Brain microvascular endothelial cell (primary cell): ENCODE measurements around the gene CTTN.

ENCODE experiments used
- DNase-seq: peaks from one replicate; pipeline ENCODE4 v3.0.0-alpha.2; 2020
- H3K27ac ChIP-seq: fragments of 250-450 bp; sonication (Bioruptor Pico); 2 replicates; pipeline ENCODE4 v1.5.1; 2020; ENCODE audit warnings: mild to moderate bottlenecking, moderate library complexity
- H3K27me3 ChIP-seq: fragments of 250-450 bp; sonication (Bioruptor Pico); replicated peaks from 2 replicates; pipeline ENCODE4 v1.5.1; 2020; ENCODE audit warnings: mild to moderate bottlenecking
- H3K36me3 ChIP-seq: fragments of 250-450 bp; sonication (Bioruptor Pico); replicated peaks from 2 replicates; pipeline ENCODE4 v1.5.1; 2020; ENCODE audit warnings: mild to moderate bottlenecking
- H3K4me3 ChIP-seq: 2 replicates; pipeline ENCODE4 v1.5.1; 2011; ENCODE audit warnings: low read depth, mild to moderate bottlenecking, control low read depth, low read length, moderate library complexity
- in situ Hi-C: cut with HindIII; loops from 2 replicates; pipeline ENCODE4 v1.10.0; 2017; ENCODE audit warnings: low sequenced_read_pairs, low pct_ligation_motif_present
- TF ChIP-seq, protein P1 (sequence below): IDR thresholded peaks from 2 replicates; pipeline ENCODE4 v1.5.1; 2011; ENCODE audit warnings: low read depth, mild to moderate bottlenecking, moderate library complexity, low read length, control low read depth, inconsistent platforms; ENCODE audit errors: missing control alignments

The CTTN gene

DNA sequence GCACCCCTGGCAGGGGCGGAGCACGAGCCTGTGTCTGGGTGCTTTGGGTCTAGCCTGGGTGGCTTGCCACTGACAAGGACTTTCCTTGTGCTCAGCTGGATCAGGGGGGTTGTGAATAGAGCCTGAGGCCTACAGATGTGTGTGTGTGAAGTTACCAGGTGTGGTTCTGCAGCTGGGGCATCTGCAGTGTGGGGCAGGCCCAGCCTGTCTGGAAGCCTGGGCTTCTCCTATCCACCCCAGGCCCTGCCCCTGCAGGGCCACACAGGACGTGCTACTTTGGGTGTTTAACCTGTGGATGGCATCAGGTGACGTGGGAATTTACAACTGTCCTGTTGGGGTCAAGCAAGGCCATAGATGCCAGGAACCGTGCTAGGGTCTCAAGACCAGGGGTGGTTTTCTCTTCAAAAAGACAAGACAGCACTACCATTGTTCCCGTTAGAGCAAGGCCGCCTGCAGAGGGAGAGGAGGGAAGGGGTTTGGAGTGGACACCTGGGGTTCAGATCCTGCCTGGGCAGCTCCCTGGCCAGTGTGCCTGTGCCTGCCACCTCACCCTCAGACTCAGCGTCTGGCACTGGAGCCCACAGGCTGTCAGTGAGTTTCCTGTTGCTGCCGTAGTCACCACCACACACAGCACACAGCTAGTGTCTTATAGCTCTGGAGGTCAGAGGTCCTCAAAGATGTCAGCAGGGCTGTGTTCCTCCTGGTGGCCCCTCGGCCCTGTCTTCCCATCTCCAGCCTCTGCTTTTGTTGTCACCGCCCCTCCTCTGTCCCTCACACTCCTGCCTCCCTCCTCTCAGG is 31.6 kb downstream of the CTTN start:
- TF ChIP-seq, protein P1, sequence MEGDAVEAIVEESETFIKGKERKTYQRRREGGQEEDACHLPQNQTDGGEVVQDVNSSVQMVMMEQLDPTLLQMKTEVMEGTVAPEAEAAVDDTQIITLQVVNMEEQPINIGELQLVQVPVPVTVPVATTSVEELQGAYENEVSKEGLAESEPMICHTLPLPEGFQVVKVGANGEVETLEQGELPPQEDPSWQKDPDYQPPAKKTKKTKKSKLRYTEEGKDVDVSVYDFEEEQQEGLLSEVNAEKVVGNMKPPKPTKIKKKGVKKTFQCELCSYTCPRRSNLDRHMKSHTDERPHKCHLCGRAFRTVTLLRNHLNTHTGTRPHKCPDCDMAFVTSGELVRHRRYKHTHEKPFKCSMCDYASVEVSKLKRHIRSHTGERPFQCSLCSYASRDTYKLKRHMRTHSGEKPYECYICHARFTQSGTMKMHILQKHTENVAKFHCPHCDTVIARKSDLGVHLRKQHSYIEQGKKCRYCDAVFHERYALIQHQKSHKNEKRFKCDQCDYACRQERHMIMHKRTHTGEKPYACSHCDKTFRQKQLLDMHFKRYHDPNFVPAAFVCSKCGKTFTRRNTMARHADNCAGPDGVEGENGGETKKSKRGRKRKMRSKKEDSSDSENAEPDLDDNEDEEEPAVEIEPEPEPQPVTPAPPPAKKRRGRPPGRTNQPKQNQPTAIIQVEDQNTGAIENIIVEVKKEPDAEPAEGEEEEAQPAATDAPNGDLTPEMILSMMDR = no peak
- in situ Hi-C loops = no loop called here
- Histone ChIP-seq H3K27me3 (no peaks in the 10 kb centered on the region), H3K4me3 (no peak overlapping the region), H3K36me3 (peaks cover 93% of the 10 kb centered on the region), H3K27ac (no peak overlapping the region)
- DNase-seq = no peak

DNA sequence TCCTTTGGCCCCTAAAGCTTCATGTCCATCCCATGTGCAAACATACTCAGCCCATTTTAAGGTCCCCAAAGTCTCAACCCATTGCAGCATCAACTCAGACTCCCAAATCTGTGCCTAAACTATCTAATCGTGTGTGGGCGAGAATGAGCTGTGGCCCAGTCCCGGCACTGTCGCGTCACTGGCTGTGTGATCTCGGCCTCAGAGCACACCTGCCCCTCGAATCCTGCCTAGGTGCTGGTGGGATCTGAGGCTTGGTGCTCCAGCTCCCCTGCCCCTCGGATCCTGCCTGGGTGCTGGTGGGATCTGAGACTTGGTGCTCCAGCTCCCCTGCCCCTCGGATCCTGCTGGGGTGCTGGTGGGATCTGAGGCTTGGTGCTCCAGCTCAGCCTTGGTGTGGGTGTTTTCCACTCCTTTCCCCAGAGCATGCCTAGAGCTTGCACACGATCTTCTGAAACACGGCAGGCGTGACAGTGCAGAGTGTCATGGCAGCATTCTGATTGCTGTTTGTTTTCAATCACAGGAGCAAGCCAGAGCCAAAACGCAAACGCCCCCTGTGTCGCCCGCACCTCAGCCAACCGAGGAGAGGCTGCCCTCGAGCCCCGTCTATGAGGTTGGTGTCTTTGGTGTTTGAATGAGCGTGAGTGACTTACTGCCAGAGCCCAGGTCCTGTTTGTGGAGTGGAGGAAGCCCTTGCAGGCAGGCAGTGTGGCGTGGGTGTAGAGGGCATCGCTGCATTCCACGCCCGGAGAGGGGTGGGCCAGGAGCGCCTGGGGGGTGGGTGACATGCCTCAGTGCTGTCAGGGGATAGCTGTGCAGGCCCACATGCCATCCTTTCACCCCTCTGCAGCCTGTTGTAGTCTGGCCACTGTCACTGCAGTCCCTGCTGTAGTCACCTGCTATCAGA is 32.6 kb downstream of the CTTN start:
- TF ChIP-seq, protein P1 = no peak
- Histone ChIP-seq H3K27me3 (no peaks in the 10 kb centered on the region), H3K4me3 (no peak overlapping the region), H3K27ac (no peak overlapping the region), H3K36me3 (peaks cover 91% of the 10 kb centered on the region)
- in situ Hi-C loops = no loop called here
- DNase-seq = no peak

DNA sequence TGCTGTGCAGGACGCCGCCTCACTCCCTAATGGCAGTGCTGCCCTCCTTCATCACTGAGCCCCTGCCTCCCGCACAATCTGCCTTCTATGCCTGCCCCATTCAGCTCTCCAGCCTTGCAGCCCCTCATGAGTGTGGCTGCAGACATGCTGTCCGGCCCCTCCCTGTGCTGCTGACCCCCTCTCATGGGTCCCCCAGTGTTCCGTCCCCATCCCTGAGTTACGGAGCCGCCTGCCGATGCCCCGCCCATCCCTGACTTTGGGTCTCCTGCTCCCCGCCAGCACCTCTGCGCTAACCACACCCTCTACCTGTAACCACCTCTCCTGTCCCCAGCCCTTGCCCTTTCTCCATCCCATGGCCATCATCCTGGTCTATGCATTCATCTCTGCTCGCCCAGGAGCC is 33.3 kb downstream of the CTTN start:
- peaks cover 91% of the 10 kb centered on the region for H3K36me3 ChIP-seq
- H3K27me3 ChIP-seq = no peaks in the 10 kb centered on the region
- no peak overlapping the region for H3K27ac ChIP-seq

DNA sequence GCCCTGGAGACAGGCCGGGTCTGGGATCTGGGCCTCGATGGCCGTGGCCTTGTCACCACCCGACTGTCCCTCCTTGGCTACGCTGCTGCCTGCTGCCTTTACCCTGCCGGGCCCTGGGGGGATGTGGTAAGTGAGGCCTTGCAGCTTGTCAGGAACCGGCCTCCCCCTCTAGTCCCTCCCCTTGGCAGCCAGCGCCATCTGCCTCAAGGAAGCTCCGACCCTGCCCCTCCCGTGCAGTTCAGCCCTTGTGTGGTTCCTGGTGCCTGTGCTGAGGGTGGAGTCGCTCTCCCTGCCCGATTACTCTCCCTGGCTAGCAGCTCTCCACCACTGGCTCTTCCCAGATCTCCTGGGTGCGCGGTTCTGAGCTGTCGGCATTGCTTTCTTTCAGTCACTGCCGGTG is 33.7 kb downstream of the CTTN start:
- Histone ChIP-seq H3K36me3 (peaks cover 92% of the 10 kb centered on the region), H3K27me3 (no peaks in the 10 kb centered on the region)
- in situ Hi-C loops = no loop called here

More for the DNA sequence above, 33.3 kb downstream of the CTTN start:
- TF ChIP-seq, protein P1 = no peak
- in situ Hi-C loops = no loop called here
- H3K4me3 ChIP-seq = no peak overlapping the region
- no peak for DNase-seq

DNA sequence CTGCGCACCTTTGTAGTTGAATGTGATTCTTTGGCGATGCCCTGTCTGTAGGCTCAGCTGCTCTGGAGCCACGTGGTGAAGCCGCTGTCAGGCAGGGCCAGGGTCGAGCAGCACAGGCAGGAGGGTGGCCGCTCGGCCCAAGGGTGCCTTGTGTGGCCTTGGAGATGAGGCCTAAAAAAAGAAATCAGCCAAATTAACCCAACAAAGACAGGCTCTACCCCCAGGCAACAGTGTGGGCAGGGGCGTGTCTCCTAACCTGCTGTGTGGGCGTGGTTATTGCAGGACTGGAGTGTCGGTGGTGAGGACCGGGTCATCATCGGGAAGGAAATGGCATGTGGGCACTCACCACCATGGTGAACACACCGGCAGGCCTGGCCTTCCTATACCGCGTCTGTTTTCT is 34.3 kb downstream of the CTTN start:
- no peak for DNase-seq
- Histone ChIP-seq H3K27ac (no peak overlapping the region), H3K4me3 (no peak overlapping the region), H3K36me3 (peaks cover 92% of the 10 kb centered on the region), H3K27me3 (no peaks in the 10 kb centered on the region)
- in situ Hi-C loops = no loop called here
- TF ChIP-seq, protein P1 = no peak

More for the DNA sequence above, 33.7 kb downstream of the CTTN start:
- TF ChIP-seq, protein P1 = no peak
- Histone ChIP-seq H3K27ac (no peak overlapping the region), H3K4me3 (no peak overlapping the region)
- DNase-seq = no peak
